HUES6 (cell line): ENCODE data around the gene TMPRSS13.

ENCODE experiments used
- H3K27ac ChIP-seq: 2 replicates; pipeline ENCODE4 v1.7.0; 2013; ENCODE audit warnings: low read depth, mild to moderate bottlenecking, low read length, inconsistent platforms
- H3K27me3 ChIP-seq: 2 replicates; pipeline ENCODE4 v1.6.1; 2013; ENCODE audit warnings: low read length; ENCODE audit not compliant: control insufficient read depth, insufficient read depth
- H3K36me3 ChIP-seq: 2 replicates; pipeline ENCODE4 v1.6.1; 2013; ENCODE audit warnings: low read length; ENCODE audit not compliant: control insufficient read depth, insufficient read depth
- H3K4me1 ChIP-seq: 2 replicates; pipeline ENCODE4 v1.6.1; 2013; ENCODE audit warnings: low read length; ENCODE audit not compliant: control insufficient read depth, insufficient read depth
- H3K4me3 ChIP-seq: 2 replicates; pipeline ENCODE4 v1.5.1; 2013; ENCODE audit warnings: low read depth, low read length
- H3K9ac ChIP-seq: one replicate; pipeline ENCODE4 v1.6.1; 2013; ENCODE audit warnings: mild to moderate bottlenecking, low read length
- H3K9me3 ChIP-seq: 2 replicates; pipeline ENCODE4 v1.6.1; 2013; ENCODE audit warnings: low read depth, low read length; ENCODE audit not compliant: control insufficient read depth, insufficient read depth

TMPRSS13 gene

GRCh38 chr11:117902001-117902845, 27.0 kb downstream of the TMPRSS13 start:
- Histone ChIP-seq H3K36me3 (no peaks in the 10 kb centered on the region), H3K27ac (no peak overlapping the region), H3K27me3 (no peaks in the 10 kb centered on the region; the same call in 1 of the 2 replicates), H3K4me1 (no peaks in the 10 kb centered on the region), H3K9ac (no peak overlapping the region), H3K9me3 (no peaks in the 10 kb centered on the region), H3K4me3 (no peak overlapping the region)

GRCh38 chr11:117901601-117902000, 27.6 kb downstream of the TMPRSS13 start:
- H3K4me1 ChIP-seq, result no peaks in the 10 kb centered on the region
- no peaks in the 10 kb centered on the region for H3K36me3 ChIP-seq
- no peaks in the 10 kb centered on the region for H3K9me3 ChIP-seq
- no peak overlapping the region for H3K9ac ChIP-seq
- H3K27ac ChIP-seq, result no peak overlapping the region
- peaks cover 5% of the 10 kb centered on the region; the same call in 1 of the 2 replicates for H3K27me3 ChIP-seq
- no peak overlapping the region for H3K4me3 ChIP-seq

- Histone ChIP-seq H3K27me3 (peaks cover 7% of the 10 kb centered on the region; the same call in 1 of the 2 replicates), H3K27ac (no peak overlapping the region), H3K36me3 (no peaks in the 10 kb centered on the region), H3K4me3 (no peak overlapping the region), H3K9me3 (no peaks in the 10 kb centered on the region), H3K9ac (no peak overlapping the region), H3K4me1 (no peaks in the 10 kb centered on the region)
These were observed 28.3 kb downstream of the TMPRSS13 start for GRCh38 chr11:117900720-117901440.

- no peaks in the 10 kb centered on the region for H3K9me3 ChIP-seq
- no peaks in the 10 kb centered on the region for H3K4me1 ChIP-seq
- no peaks in the 10 kb centered on the region for H3K36me3 ChIP-seq
- no peak overlapping the region for H3K9ac ChIP-seq
- peaks cover 7% of the 10 kb centered on the region; the same call in 1 of the 2 replicates for H3K27me3 ChIP-seq
- no peak overlapping the region for H3K4me3 ChIP-seq
- H3K27ac ChIP-seq, result no peak overlapping the region
These were observed 29.0 kb downstream of the TMPRSS13 start for GRCh38 chr11:117900121-117900648.

GRCh38 chr11:117898059-117898458, 31.1 kb downstream of the TMPRSS13 start:
- Histone ChIP-seq H3K9ac (no peak overlapping the region), H3K4me3 (no peak overlapping the region), H3K36me3 (no peaks in the 10 kb centered on the region), H3K4me1 (no peaks in the 10 kb centered on the region), H3K9me3 (no peaks in the 10 kb centered on the region), H3K27ac (no peak overlapping the region), H3K27me3 (peaks cover 7% of the 10 kb centered on the region; the same call in 1 of the 2 replicates)

GRCh38 chr11:117892651-117893050, 36.6 kb downstream of the TMPRSS13 start:
- Histone ChIP-seq H3K9me3 (peaks cover 2% of the 10 kb centered on the region; the same call in 1 of the 2 replicates), H3K9ac (no peak overlapping the region), H3K36me3 (no peaks in the 10 kb centered on the region), H3K4me1 (peaks cover 7% of the 10 kb centered on the region; the same call in 1 of the 2 replicates), H3K27ac (no peak overlapping the region), H3K27me3 (peaks cover 7% of the 10 kb centered on the region; the same call in 1 of the 2 replicates), H3K4me3 (no peak overlapping the region)

- Histone ChIP-seq H3K9ac (no peak overlapping the region), H3K36me3 (no peaks in the 10 kb centered on the region), H3K4me1 (peaks cover 7% of the 10 kb centered on the region; the same call in 1 of the 2 replicates), H3K27me3 (no peaks in the 10 kb centered on the region), H3K27ac (no peak overlapping the region), H3K9me3 (peaks cover 2% of the 10 kb centered on the region; the same call in 1 of the 2 replicates), H3K4me3 (no peak overlapping the region)
These were observed 37.8 kb downstream of the TMPRSS13 start for GRCh38 chr11:117891362-117891761.

GRCh38 chr11:117888139-117888566, 41.0 kb downstream of the TMPRSS13 start:
- 0 out of 2 replicates have a peak, but pooled peaks cover 2% of the 10 kb centered on the region for H3K27me3 ChIP-seq
- peaks cover 2% of the 10 kb centered on the region; the same call in 1 of the 2 replicates for H3K9me3 ChIP-seq
- H3K4me3 ChIP-seq, result no peak overlapping the region
- H3K36me3 ChIP-seq, result no peaks in the 10 kb centered on the region
- H3K27ac ChIP-seq, result no peak overlapping the region
- no peak overlapping the region for H3K9ac ChIP-seq
- peaks cover 18% of the 10 kb centered on the region; the same call in 1 of the 2 replicates for H3K4me1 ChIP-seq

- peaks cover under 1% of the 10 kb centered on the region; the same call in 1 of the 2 replicates for H3K9me3 ChIP-seq
- H3K27me3 ChIP-seq, result 0 out of 2 replicates have a peak, but pooled peaks cover 2% of the 10 kb centered on the region
These were observed 41.6 kb downstream of the TMPRSS13 start for GRCh38 chr11:117887431-117888138.

GRCh38 chr11:117885777-117886176, 43.4 kb downstream of the TMPRSS13 start:
- no peak overlapping the region for H3K27ac ChIP-seq
- H3K9ac ChIP-seq, result no peak overlapping the region
- peaks cover 14% of the 10 kb centered on the region; the same call in 1 of the 2 replicates for H3K27me3 ChIP-seq
- peaks cover 25% of the 10 kb centered on the region for H3K4me1 ChIP-seq
- H3K9me3 ChIP-seq, result no peaks in the 10 kb centered on the region
- H3K4me3 ChIP-seq, result no peak overlapping the region
- no peaks in the 10 kb centered on the region for H3K36me3 ChIP-seq

More at GRCh38 chr11:117887431-117888138, 41.6 kb downstream of the TMPRSS13 start:
- no peak overlapping the region for H3K9ac ChIP-seq
- no peak overlapping the region for H3K4me3 ChIP-seq
- no peaks in the 10 kb centered on the region for H3K36me3 ChIP-seq
- H3K4me1 ChIP-seq, result peaks cover 22% of the 10 kb centered on the region
- H3K27ac ChIP-seq, result no peak overlapping the region
